GM18951 (cell line): ENCODE results near the gene NKAPL.
A peak's percentile ranks its signal among the peaks of the same experiment; 100 is the strongest.

Experiments used
- POLR2A ChIP-seq: IDR thresholded peaks from 4 replicates; pipeline ENCODE4 v1.6.1; 2011; ENCODE audit warnings: mild to moderate bottlenecking; ENCODE audit not compliant: insufficient read length, insufficient read depth; ENCODE audit errors: extremely low read depth
- in situ Hi-C: fragments of 300-500 bp; cut with MboI; formaldehyde crosslinking; loops from one replicate; pipeline ENCODE4 v1.12.0; 2022; ENCODE audit warnings: low sequenced_read_pairs, mixed read lengths, inconsistent platforms; ENCODE audit not compliant: unreplicated experiment

Gene NKAPL

DNA sequence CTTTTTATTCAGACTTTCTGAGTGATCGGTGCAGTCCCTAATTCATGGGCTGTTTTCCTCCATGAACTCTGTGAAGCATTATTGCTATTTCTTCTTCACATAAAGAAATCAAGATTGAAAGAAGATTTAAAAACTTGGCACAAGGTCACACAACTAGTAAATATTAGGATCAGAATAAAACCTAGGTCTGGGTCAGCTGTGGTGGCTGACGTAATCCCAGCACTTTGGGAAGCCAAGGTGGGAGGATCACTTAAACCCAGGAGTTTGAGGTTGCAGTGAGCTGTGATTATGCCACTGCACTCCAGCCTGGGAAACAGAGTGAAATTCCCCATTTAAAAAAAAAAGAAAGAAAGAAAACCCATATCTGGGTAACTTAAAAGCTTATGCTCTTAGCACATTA lies 32.6 kb upstream of the NKAPL start:
- in situ Hi-C loops = no loop called here
- TF ChIP-seq POLR2A = no peak

DNA sequence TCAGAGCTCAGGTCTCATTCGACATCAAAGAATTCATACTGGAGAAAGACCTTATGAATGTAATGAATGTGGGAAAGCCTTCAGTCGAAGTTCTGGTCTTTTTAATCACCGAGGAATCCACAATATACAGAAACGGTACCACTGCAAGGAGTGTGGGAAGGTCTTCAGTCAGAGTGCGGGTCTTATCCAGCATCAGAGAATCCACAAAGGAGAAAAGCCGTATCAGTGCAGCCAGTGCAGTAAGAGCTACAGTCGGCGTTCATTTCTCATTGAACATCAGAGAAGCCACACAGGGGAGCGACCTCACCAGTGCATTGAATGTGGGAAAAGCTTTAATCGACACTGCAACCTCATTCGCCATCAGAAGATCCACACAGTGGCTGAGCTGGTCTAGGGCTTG lies 26.3 kb upstream of the NKAPL start:
- no peak for TF ChIP-seq POLR2A

DNA sequence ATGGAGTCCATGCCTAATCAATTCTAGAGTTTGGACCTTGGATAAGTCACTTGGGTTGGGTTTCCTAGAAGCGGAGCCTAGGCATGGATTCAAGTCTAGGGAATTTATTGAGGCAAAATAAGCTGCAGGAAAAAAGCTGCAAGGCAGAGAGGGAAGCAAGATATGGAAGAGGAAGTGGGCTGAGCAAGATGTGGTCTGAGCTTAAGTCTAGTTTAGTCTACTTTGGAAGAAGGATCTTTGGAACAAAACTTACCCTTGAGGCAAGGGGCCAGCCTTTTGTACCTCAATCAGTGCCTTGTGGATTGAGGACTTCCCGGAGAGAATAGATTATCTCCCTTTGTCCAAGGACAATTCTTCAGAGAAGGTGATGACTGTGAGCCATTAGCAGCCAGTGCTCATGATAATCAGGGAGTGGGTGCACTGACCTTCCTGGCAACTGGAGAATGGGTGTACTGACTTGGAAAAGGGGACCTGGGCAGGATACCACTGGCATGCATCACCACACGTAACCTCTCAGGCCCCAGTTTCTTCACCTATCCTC lies 23.1 kb upstream of the NKAPL start:
- TF ChIP-seq POLR2A = no peak
- in situ Hi-C loops = no loop called here

More for the DNA sequence above, 26.3 kb upstream of the NKAPL start:
- in situ Hi-C loops = no loop called here

DNA sequence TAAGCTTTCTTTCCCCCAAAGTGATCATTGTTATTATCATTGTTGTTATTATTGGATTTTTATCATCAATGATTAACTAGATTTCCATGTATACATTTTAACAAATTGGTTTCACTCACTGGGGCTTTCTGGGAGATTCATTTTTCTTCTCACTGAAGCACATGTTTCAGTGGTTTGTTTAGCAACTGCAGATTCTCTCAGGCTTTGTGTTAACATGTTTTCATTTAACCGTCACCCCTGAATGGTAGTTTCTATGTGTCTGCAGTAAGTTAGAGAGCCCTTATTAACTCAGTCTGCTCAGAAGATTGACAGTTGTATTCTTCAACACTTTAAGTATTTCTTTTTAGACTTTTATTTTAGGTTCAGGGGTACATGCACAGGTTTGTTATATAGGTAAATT lies 19.5 kb upstream of the NKAPL start:
- in situ Hi-C loops = no loop called here
- no peak for TF ChIP-seq POLR2A

DNA sequence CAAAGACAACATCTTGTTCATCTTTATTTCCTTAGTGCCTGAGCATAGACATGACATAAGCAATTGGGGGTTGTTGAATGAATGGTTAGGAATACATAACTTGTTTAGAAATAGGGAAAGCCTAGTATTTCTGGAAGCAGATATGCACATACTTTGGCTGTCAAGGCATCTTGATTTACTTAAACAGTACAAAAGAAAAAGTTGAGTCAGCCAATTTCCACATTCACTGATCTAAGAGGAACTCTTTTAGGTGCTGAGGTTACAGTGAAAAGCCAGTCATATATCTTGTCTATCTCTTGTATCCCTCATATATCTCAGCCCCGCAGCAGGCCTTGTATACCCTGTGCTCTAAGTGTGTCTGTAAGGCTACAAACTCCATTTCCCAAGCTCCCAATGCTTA lies 18.6 kb upstream of the NKAPL start:
- in situ Hi-C loops = no loop called here
- no peak for TF ChIP-seq POLR2A

DNA sequence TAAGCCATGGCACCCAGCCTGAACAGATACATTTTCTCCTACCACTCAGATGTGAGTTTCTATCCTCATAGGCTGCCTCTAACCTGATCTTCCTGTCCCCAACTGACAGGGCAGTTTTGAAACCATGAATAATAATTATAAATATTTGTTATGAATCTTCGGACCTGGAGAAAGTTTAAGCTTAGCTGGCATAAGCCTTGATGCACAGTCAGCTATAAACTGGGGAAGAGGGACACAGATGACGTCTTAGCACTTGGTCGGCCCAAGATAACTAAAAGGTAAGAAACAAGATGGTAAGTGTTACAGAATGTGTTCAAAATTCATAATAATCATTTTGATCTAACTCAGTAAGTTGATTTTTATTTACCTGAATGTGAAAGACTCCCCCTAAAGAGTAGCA lies 15.2 kb upstream of the NKAPL start:
- TF ChIP-seq POLR2A = no peak
- in situ Hi-C loops = no loop called here

DNA sequence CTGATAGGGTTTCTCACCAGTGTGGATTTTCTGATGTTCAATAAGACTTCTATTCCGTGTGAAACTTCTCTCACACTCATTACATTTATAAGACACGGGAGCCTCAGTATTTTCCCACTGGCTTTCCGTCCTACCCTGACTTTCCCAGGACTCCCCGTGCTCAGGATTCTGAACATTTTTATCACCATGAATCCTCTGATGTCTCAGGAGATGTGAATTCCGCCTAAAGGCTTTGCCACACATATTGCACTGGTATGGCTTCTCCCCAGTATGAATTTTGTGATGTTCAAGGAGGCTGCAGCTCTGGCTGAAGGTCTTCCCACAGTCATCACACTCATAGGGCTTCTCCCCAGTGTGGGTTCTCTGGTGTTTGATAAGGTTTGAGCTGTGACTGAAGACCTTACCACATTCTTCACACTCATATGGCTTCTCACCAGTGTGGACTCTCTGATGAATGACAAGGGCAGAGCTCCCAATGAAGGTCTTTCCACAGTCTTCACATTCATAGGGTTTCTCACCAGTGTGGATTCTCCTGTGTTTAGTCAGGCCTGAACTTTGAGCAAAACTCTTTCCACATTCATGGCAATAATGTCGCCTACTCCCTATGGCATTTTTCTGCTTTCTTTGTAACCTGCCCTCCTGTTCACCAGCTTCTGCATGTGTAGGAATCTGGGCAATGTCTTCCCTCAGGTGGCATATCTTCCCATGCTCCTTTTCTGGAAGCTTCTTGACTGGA lies 13.7 kb upstream of the NKAPL start:
- in situ Hi-C loops = no loop called here

DNA sequence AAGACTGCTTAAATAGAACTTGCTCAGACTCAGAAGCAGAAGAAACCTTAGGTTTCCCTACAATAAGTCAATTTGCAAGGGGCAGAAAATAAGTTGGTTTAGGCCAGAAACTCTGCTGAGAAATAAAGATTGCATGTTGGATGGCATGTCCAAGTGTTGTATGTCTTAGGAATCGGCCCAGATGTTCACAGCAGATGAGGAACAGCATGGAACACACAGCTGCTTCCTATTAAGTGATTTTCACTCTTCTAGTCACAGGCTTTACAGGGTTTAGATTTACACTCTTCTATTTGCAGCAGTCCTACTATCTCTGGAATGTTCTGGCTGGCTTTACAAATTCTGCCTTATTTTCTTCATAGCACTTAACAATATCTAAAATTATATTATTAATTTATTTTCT lies 10.2 kb upstream of the NKAPL start:
- in situ Hi-C loops = no loop called here
- no peak for TF ChIP-seq POLR2A

More for the DNA sequence above, 13.7 kb upstream of the NKAPL start:
- TF ChIP-seq POLR2A = no peak

DNA sequence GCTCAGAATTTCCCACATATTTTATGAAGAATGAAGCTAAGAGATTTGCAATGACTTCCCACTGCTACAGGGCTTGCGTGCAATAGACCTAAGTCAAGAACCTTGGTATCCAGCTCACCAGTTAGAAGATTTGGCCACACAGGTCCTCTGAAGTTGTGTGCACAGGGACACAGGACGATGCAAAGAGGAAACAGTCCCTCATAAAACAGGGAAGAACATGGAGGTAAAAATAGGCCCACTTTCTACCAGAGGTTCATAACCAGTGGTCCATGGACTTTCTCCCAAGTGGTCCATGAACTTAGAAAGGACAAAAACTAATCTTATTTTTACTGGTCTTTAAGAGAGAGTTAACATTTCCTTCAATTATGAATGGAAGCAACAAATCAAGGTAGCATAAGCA lies 8.3 kb upstream of the NKAPL start:
- no peak for TF ChIP-seq POLR2A
- in situ Hi-C loops = no loop called here

DNA sequence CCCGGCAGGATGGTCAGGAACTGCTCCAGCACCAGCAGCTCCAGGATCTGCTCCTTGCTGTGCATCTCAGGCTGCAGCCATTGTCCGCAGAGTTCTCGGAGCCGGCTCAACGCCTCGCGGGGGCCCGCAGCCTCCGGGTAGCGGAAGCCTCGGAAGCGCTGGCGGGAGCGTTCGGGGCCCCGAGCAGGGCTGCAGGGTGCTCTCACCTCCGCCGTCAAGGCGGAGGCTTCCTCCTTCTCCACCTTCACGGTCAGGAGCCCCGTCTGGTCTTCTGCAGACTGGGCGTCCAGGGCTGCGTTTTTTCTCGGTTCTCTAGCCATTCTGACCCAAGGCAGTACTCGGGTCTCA lies 7.5 kb upstream of the NKAPL start:
- in situ Hi-C loops = no loop called here
- no peak for TF ChIP-seq POLR2A

DNA sequence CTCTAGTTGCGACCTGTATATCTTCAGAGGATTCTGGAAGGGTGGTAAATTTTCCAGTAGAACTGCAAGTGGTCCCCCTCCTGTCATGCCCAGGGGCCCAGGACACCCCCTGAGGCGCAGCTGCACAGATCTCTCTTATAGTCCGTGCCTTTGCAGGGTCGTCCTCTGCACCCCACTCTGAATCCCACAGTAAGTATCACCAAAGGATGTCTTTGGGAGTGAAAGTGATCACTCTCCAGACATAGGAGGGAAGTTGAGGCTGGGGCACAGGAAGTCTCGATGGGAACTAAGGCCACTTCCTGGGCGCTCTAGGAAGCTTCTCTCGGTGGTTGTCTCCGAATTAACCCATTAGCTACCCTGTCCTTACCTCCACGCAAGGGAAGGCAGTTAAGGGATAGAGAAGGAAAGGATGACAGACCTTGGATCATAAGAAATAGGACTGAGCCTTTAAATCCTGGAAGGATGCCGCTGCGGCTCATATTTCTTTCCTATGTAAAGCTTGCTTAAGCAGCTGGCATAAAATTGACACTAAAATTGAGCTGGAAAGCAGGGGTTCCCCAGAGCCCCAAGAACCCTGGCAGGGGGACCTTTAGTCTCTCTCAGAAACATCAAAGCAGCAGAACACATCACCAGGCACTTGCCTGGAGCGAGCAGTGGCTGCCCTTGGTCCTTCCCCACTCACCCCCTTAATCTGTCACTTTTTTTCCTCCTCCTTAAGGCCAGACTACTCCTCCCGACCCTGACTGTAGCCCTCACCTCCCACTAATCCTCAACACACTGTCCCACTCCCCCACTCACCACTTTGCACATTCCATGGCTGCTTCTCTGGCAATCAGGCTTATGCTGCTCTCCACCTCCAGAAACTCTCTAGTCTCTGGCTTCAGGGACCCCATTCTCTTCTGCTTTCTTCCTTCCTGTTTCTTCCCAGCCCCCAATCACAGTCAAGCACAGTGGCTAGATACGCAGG lies 6.8 kb upstream of the NKAPL start, which contains the start of gene ZKSCAN4:
Gene ZKSCAN4, minus strand, starts transcription at position 261 of the 967 bp plus-strand sequence. CDS start 289 bp downstream, outside the sequence.
- peak; percentile 52 for TF ChIP-seq POLR2A
- in situ Hi-C loops = no loop called here

DNA sequence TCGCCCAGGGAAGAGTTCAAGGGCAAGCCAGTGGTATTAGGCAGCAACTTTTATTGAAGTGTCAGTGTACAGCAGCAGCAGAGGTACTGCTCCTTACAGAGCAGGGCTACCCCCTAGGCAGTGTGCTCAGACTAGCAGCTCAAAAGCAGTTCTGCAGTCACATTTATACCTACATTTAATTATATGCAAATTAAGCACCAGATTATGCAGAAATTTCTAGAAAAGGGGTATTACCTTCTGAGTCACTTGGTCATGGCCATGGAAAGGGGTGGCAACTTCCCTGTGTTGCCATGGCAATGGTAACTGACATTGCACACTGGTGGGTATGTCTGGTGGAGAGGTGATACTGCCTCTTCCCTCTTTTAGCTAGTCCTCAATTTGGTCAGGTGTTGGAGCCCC lies 5.0 kb upstream of the NKAPL start:
- TF ChIP-seq POLR2A = no peak
- in situ Hi-C loops = no loop called here

DNA sequence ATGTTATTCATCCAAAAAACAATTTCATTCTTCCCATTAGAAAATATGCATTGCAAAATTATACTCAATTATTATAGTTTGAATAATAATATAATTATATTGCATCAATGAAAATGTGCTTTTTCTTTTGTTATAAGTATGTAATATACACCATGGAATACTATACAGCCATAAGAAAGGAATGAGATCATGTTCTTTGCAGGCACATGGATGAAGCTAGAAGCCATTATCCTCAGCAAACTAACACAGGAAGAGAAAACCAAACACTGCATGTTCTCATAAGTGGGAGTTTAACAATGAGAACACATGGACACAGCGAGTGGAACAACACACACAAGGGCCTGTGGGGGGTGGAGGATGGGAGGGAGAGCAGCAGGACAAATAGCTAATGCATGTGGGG lies 2.1 kb upstream of the NKAPL start:
- no peak for TF ChIP-seq POLR2A
- in situ Hi-C loops = no loop called here
